HEK293T (cell line): ENCODE data around the gene ECE2.

ENCODE experiments used
- ELF4 ChIP-seq: fragments of 450-650 bp; IDR thresholded peaks from 2 replicates; pipeline ENCODE4 v1.6.1; 2017; ENCODE audit warnings: antibody characterized with exemption
- FOXK2 ChIP-seq: fragments of 450-650 bp; IDR thresholded peaks from 2 replicates; pipeline ENCODE4 v1.6.1; 2016; ENCODE audit warnings: mild to moderate bottlenecking

DNA sequence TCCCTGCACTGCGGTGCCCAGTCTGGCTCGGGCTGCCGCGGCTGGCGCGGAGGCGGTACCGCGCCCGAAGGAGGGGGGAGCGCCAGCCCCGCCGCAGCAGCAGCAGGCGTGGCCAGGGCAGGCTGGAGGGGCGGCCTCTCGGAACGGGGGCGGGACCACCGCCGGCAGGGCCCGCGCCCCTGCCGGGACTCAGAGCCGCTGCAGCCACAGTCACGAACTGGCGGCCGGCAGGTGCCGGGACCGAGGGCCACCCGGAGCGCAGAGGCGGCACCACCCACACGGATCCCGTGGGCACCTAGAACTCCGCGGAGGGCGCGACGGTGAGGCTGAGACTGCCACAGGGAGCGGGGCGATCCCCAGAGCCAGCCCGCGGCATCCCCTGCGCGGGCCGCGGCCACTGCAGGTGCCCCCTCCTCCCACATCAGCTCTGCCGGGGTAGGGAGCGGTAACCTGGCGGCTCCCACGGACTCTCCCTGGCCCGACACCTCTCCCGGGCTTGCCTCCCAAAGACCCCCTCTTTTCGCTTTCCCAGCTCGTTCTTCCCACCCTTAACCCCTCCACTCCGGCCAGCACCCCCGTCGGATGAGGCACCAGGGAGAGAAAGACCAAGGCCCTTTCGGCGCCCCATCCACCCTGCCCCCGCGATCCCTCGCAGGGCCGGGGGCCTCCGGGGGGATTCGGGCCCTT is 46.3 kb upstream of the ECE2 start, which contains the start of gene VWA5B2:
- TF ChIP-seq FOXK2 (no peak), ELF4 (no peak)
